HEK293T (cell line): ENCODE measurements around the gene ZBED6.

Experiments
- CTBP1 ChIP-seq: fragments of 450-650 bp; IDR thresholded peaks from 2 replicates; pipeline ENCODE4 v1.6.1; 2016; ENCODE audit warnings: borderline replicate concordance
- FOXK2 ChIP-seq: fragments of 450-650 bp; IDR thresholded peaks from 2 replicates; pipeline ENCODE4 v1.6.1; 2016; ENCODE audit warnings: mild to moderate bottlenecking
- FOXM1 ChIP-seq: fragments of 450-650 bp; IDR thresholded peaks from 2 replicates; pipeline ENCODE4 v1.6.1; 2017; ENCODE audit warnings: mild to moderate bottlenecking, borderline replicate concordance
- HDGF ChIP-seq: fragments of 450-650 bp; IDR thresholded peaks from 2 replicates; pipeline ENCODE4 v1.6.1; 2017; ENCODE audit warnings: antibody characterized with exemption, borderline replicate concordance
- SP1 ChIP-seq: fragments of 450-650 bp; IDR thresholded peaks from 2 replicates; pipeline ENCODE4 v1.6.1; 2017
- TARDBP ChIP-seq: fragments of 450-650 bp; IDR thresholded peaks from 2 replicates; pipeline ENCODE4 v1.6.1; 2016
- ZNF384 ChIP-seq: fragments of 450-650 bp; IDR thresholded peaks from 2 replicates; pipeline ENCODE4 v1.6.1; 2016

GRCh38 chr1:203768256-203768655, 27.2 kb upstream of the ZBED6 start:
- TF ChIP-seq TARDBP (no peak), ZNF384 (no peak), FOXM1 (no peak), FOXK2 (no peak), SP1 (no peak), HDGF (no peak), CTBP1 (no peak)
